ENCODE measurements around the gene CACNB4.

CACNB4 gene

DNA sequence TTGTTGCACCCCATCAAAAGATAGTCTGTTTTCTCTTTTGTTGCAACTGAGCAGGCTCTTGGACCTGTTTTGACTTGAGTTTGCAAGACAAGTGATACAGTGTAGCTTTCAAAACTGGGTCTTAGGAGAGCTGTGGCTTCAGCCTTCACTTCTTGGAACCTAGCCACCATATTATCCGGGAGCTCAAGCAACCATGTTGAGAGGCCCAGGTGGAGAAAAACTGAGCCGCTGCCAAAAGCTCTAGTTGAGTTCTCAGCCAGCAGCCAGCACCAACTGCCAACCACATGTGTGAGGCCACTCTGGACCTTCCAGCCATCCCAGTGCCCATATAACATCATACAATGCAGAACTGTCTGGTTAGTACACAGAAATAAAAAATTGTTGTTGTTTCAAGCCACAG, 5.4 kb downstream of the CACNB4 start:
- no peak for TF ChIP-seq TAF1 (IDR thresholded peaks at IDR 0.05; ENCODE audit: borderline replicate concordance, insufficient read depth, low read length)
- TF ChIP-seq, protein P1, sequence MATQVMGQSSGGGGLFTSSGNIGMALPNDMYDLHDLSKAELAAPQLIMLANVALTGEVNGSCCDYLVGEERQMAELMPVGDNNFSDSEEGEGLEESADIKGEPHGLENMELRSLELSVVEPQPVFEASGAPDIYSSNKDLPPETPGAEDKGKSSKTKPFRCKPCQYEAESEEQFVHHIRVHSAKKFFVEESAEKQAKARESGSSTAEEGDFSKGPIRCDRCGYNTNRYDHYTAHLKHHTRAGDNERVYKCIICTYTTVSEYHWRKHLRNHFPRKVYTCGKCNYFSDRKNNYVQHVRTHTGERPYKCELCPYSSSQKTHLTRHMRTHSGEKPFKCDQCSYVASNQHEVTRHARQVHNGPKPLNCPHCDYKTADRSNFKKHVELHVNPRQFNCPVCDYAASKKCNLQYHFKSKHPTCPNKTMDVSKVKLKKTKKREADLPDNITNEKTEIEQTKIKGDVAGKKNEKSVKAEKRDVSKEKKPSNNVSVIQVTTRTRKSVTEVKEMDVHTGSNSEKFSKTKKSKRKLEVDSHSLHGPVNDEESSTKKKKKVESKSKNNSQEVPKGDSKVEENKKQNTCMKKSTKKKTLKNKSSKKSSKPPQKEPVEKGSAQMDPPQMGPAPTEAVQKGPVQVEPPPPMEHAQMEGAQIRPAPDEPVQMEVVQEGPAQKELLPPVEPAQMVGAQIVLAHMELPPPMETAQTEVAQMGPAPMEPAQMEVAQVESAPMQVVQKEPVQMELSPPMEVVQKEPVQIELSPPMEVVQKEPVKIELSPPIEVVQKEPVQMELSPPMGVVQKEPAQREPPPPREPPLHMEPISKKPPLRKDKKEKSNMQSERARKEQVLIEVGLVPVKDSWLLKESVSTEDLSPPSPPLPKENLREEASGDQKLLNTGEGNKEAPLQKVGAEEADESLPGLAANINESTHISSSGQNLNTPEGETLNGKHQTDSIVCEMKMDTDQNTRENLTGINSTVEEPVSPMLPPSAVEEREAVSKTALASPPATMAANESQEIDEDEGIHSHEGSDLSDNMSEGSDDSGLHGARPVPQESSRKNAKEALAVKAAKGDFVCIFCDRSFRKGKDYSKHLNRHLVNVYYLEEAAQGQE (IDR thresholded peaks at IDR 0.05; ENCODE audit: insufficient read depth in 1 of 2, low read depth in 2 of 2, low read length in 2 of 2): no peak
- no peak for TF ChIP-seq FOXP2 (optimal IDR thresholded peaks at IDR 0.05; ENCODE audit: borderline replicate concordance, extremely low read depth, extremely low read length, insufficient read depth)
- TF ChIP-seq SIN3A (IDR thresholded peaks at IDR 0.05; ENCODE audit: borderline replicate concordance, insufficient read depth, low read length): no peak
- no peak for TF ChIP-seq POLR2AphosphoS5 (IDR thresholded peaks at IDR 0.05; ENCODE audit: low read depth, low read length)

DNA sequence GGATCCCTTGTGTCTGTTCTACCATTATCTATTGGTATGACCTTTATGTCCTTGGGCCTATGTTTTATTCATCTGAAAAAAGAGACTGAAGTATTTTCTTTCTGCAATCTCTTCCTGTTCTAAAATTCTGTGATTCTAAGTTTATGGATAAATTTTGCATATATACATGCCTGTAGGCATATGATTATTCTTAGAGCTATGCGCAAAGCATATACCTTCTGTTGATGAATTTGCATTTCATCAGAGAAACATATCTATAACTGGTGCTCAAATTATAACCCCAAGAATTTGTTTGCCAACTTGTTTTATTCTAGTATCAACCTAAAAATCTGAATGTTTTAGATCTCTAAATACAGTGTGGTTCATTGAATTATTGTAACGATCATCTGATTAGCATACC, 6.7 kb downstream of the CACNB4 start:
- TF ChIP-seq TAF1 (IDR thresholded peaks at IDR 0.05; ENCODE audit: borderline replicate concordance, insufficient read depth, low read length) (no peak), FOXP2 (optimal IDR thresholded peaks at IDR 0.05; ENCODE audit: borderline replicate concordance, extremely low read depth, extremely low read length, insufficient read depth) (no peak), SIN3A (IDR thresholded peaks at IDR 0.05; ENCODE audit: borderline replicate concordance, insufficient read depth, low read length) (no peak), POLR2AphosphoS5 (IDR thresholded peaks at IDR 0.05; ENCODE audit: low read depth, low read length) (no peak)
- TF ChIP-seq, protein P1 (IDR thresholded peaks at IDR 0.05; ENCODE audit: insufficient read depth in 1 of 2, low read depth in 2 of 2, low read length in 2 of 2): no peak

DNA sequence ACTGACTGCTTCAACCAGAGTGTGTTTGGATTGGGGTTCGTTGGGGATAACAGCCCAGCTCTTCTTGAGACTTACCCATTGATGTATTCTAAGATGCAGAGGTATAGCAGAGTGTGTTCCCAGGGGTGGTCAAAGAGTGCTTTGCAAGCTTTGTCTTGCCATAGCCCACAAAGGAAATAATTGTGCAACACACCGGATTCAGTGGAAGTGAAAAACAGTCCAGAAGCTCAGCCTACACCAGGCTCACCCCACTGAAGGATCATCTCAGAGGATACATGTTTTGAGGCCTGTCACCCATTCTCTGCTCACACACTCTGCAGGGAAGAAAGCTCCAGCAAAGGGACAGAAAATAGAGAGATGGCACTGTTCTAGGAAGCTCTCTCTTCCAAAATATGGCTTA, 9.6 kb downstream of the CACNB4 start:
- TF ChIP-seq POLR2AphosphoS5 (IDR thresholded peaks at IDR 0.05; ENCODE audit: low read depth, low read length) (no peak), FOXP2 (optimal IDR thresholded peaks at IDR 0.05; ENCODE audit: borderline replicate concordance, extremely low read depth, extremely low read length, insufficient read depth) (no peak), TAF1 (IDR thresholded peaks at IDR 0.05; ENCODE audit: borderline replicate concordance, insufficient read depth, low read length) (no peak), SIN3A (IDR thresholded peaks at IDR 0.05; ENCODE audit: borderline replicate concordance, insufficient read depth, low read length) (no peak)
- TF ChIP-seq, protein P1 (IDR thresholded peaks at IDR 0.05; ENCODE audit: insufficient read depth in 1 of 2, low read depth in 2 of 2, low read length in 2 of 2): no peak

DNA sequence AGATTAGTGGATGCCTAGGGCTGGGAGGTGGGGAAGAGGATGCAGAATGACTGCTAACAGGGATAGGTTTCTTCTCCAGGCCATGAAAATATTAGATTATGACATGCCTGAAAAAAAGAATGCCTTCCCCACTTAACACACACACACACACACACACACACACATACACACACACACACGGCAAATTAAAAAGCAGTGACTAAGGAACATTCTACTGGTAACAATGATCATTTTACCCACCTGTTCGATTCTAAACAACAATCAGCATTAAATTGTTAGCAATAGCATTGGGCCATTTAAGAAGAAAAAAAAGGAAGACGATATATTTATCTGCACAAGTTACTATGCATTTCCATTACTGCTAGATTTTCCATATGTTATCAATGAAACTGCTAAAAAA, 10.8 kb downstream of the CACNB4 start:
- TF ChIP-seq, protein P1 (IDR thresholded peaks at IDR 0.05; ENCODE audit: insufficient read depth in 1 of 2, low read depth in 2 of 2, low read length in 2 of 2): no peak
- TF ChIP-seq TAF1 (IDR thresholded peaks at IDR 0.05; ENCODE audit: borderline replicate concordance, insufficient read depth, low read length) (no peak), FOXP2 (optimal IDR thresholded peaks at IDR 0.05; ENCODE audit: borderline replicate concordance, extremely low read depth, extremely low read length, insufficient read depth) (no peak), POLR2AphosphoS5 (IDR thresholded peaks at IDR 0.05; ENCODE audit: low read depth, low read length) (no peak), SIN3A (IDR thresholded peaks at IDR 0.05; ENCODE audit: borderline replicate concordance, insufficient read depth, low read length) (no peak)

DNA sequence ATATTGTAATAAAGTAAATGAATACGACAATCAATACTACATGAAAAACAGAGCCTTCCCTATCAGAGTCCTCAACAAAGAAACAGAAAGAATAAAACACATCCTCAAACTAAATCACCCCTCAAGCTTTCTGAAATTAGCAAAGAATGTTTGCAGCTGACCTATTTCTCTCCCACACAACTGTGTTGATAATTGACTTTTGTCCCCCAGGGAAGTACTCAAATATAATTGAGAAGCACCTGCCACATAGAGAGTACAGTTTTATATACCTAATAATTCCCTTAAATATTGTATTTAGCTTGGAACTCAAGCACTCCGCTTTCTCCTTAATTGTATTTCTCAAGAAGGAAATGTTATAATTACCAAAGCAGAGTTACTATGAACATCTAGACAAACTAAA, 12.6 kb downstream of the CACNB4 start:
- TF ChIP-seq, protein P1 (IDR thresholded peaks at IDR 0.05; ENCODE audit: insufficient read depth in 1 of 2, low read depth in 2 of 2, low read length in 2 of 2): no peak
- no peak for TF ChIP-seq FOXP2 (optimal IDR thresholded peaks at IDR 0.05; ENCODE audit: borderline replicate concordance, extremely low read depth, extremely low read length, insufficient read depth)
- no peak for TF ChIP-seq TAF1 (IDR thresholded peaks at IDR 0.05; ENCODE audit: borderline replicate concordance, insufficient read depth, low read length)
- no peak for TF ChIP-seq POLR2AphosphoS5 (IDR thresholded peaks at IDR 0.05; ENCODE audit: low read depth, low read length)
- no peak for TF ChIP-seq SIN3A (IDR thresholded peaks at IDR 0.05; ENCODE audit: borderline replicate concordance, insufficient read depth, low read length)

Measured in PFSK-1 (cell line).